Neural progenitor cell (in vitro differentiated cells): Measurements from ENCODE around the gene PDCD1. TPM values are rescaled to one million over a fixed set of nuclear protein-coding genes. Genes with fewer than 3 reads are reported as not detected.
A peak's percentile ranks its signal among the peaks of the same experiment; 100 is the strongest.

ENCODE experiments used
- DNase-seq: peaks from one replicate; pipeline ENCODE4 v3.0.0-alpha.2; 2016; ENCODE audit warnings: low spot score
- H2AFZ ChIP-seq: fragments of 200-600 bp; sonication (generic); replicated peaks from 2 replicates; pipeline ENCODE4 v1.6.1; 2016; ENCODE audit warnings: antibody characterized with exemption
- H3F3A ChIP-seq: fragments of 200-600 bp; sonication (generic); 2 replicates; pipeline ENCODE4 v1.6.1; 2016; ENCODE audit warnings: antibody characterized with exemption, low read depth
- H3K27ac ChIP-seq: fragments of 200-600 bp; sonication (generic); 2 replicates; pipeline ENCODE4 v1.5.1; 2016; ENCODE audit warnings: mild to moderate bottlenecking
- H3K27me3 ChIP-seq: fragments of 200-600 bp; sonication (generic); 2 replicates; pipeline ENCODE4 v1.6.1; 2016; ENCODE audit warnings: mild to moderate bottlenecking, moderate library complexity
- H3K36me3 ChIP-seq: fragments of 200-600 bp; sonication (generic); 2 replicates; pipeline ENCODE4 v1.5.1; 2016
- H3K4me1 ChIP-seq: fragments of 200-600 bp; sonication (generic); 2 replicates; pipeline ENCODE4 v1.6.1; 2016; ENCODE audit warnings: mixed run types
- H3K4me2 ChIP-seq: fragments of 200-600 bp; sonication (generic); 2 replicates; pipeline ENCODE4 v1.6.1; 2016
- H3K4me3 ChIP-seq: fragments of 200-600 bp; sonication (generic); 2 replicates; pipeline ENCODE4 v1.5.1; 2016
- H3K79me2 ChIP-seq: fragments of 200-600 bp; sonication (generic); 2 replicates; pipeline ENCODE4 v1.6.1; 2016; ENCODE audit warnings: low read depth
- H3K9ac ChIP-seq: fragments of 200-600 bp; sonication (generic); 2 replicates; pipeline ENCODE4 v1.6.1; 2016
- H3K9me3 ChIP-seq: fragments of 200-600 bp; sonication (generic); 2 replicates; pipeline ENCODE4 v1.5.1; 2016; ENCODE audit warnings: low read depth
- H4K20me1 ChIP-seq: fragments of 200-600 bp; sonication (generic); 2 replicates; pipeline ENCODE4 v1.6.1; 2016; ENCODE audit warnings: low read depth
- H3K27ac Mint-ChIP-seq: 3 replicates; pipeline ENCODE4 v1.8.0; 2021; ENCODE audit warnings: mixed read lengths
- H3K27me3 Mint-ChIP-seq: 2 replicates; pipeline ENCODE4 v1.8.0; 2022; ENCODE audit warnings: low read depth, mild to moderate bottlenecking, inconsistent platforms, moderate library complexity, mixed read lengths; ENCODE audit not compliant: insufficient read depth
- H3K36me3 Mint-ChIP-seq: 3 replicates; pipeline ENCODE4 v1.8.0; 2021; ENCODE audit warnings: mixed read lengths
- H3K4me1 Mint-ChIP-seq: 3 replicates; pipeline ENCODE4 v1.8.0; 2021; ENCODE audit warnings: mixed read lengths
- H3K4me3 Mint-ChIP-seq: 3 replicates; pipeline ENCODE4 v1.8.0; 2021; ENCODE audit warnings: mild to moderate bottlenecking, moderate library complexity, mixed read lengths
- H3K9me3 Mint-ChIP-seq: 3 replicates; pipeline ENCODE4 v1.8.0; 2020; ENCODE audit warnings: mixed read lengths
- CTCF ChIP-seq: fragments of 200-600 bp; sonication (generic); IDR thresholded peaks from 2 replicates; pipeline ENCODE4 v1.5.1; 2017; ENCODE audit warnings: antibody characterized with exemption, mild to moderate bottlenecking
- EZH2 ChIP-seq: fragments of 200-600 bp; sonication (generic); IDR thresholded peaks from 2 replicates; pipeline ENCODE4 v1.6.1; 2017; ENCODE audit warnings: antibody characterized with exemption, mild to moderate bottlenecking, moderate library complexity
- EZH2phosphoT487 ChIP-seq: fragments of 200-600 bp; sonication (generic); IDR thresholded peaks from 2 replicates; pipeline ENCODE4 v1.6.1; 2017; ENCODE audit warnings: antibody characterized with exemption
- total RNA-seq: library from RNA; depleted of rRNA; stranded (reverse); fragments of >200 nt; gene quantifications from 2 replicates; pipeline ENCODE4 v1.2.3, GENCODE V29; 2015; ENCODE audit warnings: low replicate concordance

PDCD1 gene
- total RNA-seq, 1 donor from 2014 or later = not detected

GRCh38 chr2:241867776-241868420 is 9.2 kb upstream of the PDCD1 start:
- H3K4me3 ChIP-seq = no peak overlapping the region
- H2AFZ ChIP-seq = no peak overlapping the region
- H3K36me3 Mint-ChIP-seq = no peaks in the 10 kb centered on the region
- no peak overlapping the region for H3K4me3 Mint-ChIP-seq
- no peaks in the 10 kb centered on the region for H3K9me3 ChIP-seq
- no peak for TF ChIP-seq EZH2
- no peak for TF ChIP-seq CTCF
- no peak for TF ChIP-seq EZH2phosphoT487
- H3K4me1 Mint-ChIP-seq = peaks cover 35% of the 10 kb centered on the region
- H3K4me1 ChIP-seq = no peaks in the 10 kb centered on the region
- H3K27ac ChIP-seq = no peak overlapping the region
- peaks cover 7% of the 10 kb centered on the region for H3K9me3 Mint-ChIP-seq
- H3K36me3 ChIP-seq = no peaks in the 10 kb centered on the region
- peaks cover 29% of the 10 kb centered on the region for H3F3A ChIP-seq
- H3K27me3 ChIP-seq = no peaks in the 10 kb centered on the region
- no peak overlapping the region for H3K4me2 ChIP-seq
- peaks cover 12% of the 10 kb centered on the region for H4K20me1 ChIP-seq
- H3K9ac ChIP-seq = no peak overlapping the region
- DNase-seq = no peak
- peaks cover 20% of the 10 kb centered on the region for H3K27me3 Mint-ChIP-seq
- H3K27ac Mint-ChIP-seq = no peak overlapping the region
- no peaks in the 10 kb centered on the region for H3K79me2 ChIP-seq

- no peaks in the 10 kb centered on the region for H3K9me3 ChIP-seq
- H3K27me3 ChIP-seq = no peaks in the 10 kb centered on the region
- H3K36me3 Mint-ChIP-seq = no peaks in the 10 kb centered on the region
- H3K27ac ChIP-seq = no peak overlapping the region
- no peak for DNase-seq
- H3K27me3 Mint-ChIP-seq = peaks cover 20% of the 10 kb centered on the region
- H3K9ac ChIP-seq = no peak overlapping the region
- TF ChIP-seq EZH2phosphoT487 = no peak
- no peak for TF ChIP-seq CTCF
- TF ChIP-seq EZH2 = no peak
- peaks cover 12% of the 10 kb centered on the region for H4K20me1 ChIP-seq
- no peak overlapping the region for H3K4me3 Mint-ChIP-seq
- no peak overlapping the region for H2AFZ ChIP-seq
- no peak overlapping the region for H3K4me3 ChIP-seq
- peaks cover 7% of the 10 kb centered on the region for H3K9me3 Mint-ChIP-seq
- peaks cover 35% of the 10 kb centered on the region for H3K4me1 Mint-ChIP-seq
- H3K27ac Mint-ChIP-seq = no peak overlapping the region
- no peaks in the 10 kb centered on the region for H3K36me3 ChIP-seq
- H3F3A ChIP-seq = peaks cover 29% of the 10 kb centered on the region
- no peaks in the 10 kb centered on the region for H3K79me2 ChIP-seq
- no peak overlapping the region for H3K4me2 ChIP-seq
- no peaks in the 10 kb centered on the region for H3K4me1 ChIP-seq
These were observed 8.3 kb upstream of the PDCD1 start for GRCh38 chr2:241866790-241867645.

GRCh38 chr2:241865957-241866789 is 7.5 kb upstream of the PDCD1 start:
- H3K4me1 Mint-ChIP-seq = peaks cover 39% of the 10 kb centered on the region
- no peak overlapping the region for H3K4me2 ChIP-seq

More at GRCh38 chr2:241865957-241866789, 7.5 kb upstream of the PDCD1 start:
- H3K27ac ChIP-seq = no peak overlapping the region
- peaks cover 29% of the 10 kb centered on the region for H3F3A ChIP-seq
- H4K20me1 ChIP-seq = peaks cover 12% of the 10 kb centered on the region
- Mint-ChIP-seq H3K9me3 (peaks cover 7% of the 10 kb centered on the region), H3K36me3 (no peaks in the 10 kb centered on the region), H3K27me3 (peaks cover 22% of the 10 kb centered on the region), H3K27ac (peak overlapping the region; percentile 22), H3K4me3 (peak overlapping the region; percentile 59)
- no peaks in the 10 kb centered on the region for H3K9me3 ChIP-seq
- no peak for TF ChIP-seq CTCF
- no peaks in the 10 kb centered on the region for H3K27me3 ChIP-seq
- peak; percentile 85 for DNase-seq
- H2AFZ ChIP-seq = no peak overlapping the region
- no peaks in the 10 kb centered on the region for H3K36me3 ChIP-seq
- H3K9ac ChIP-seq = no peak overlapping the region
- H3K4me3 ChIP-seq = no peak overlapping the region
- no peaks in the 10 kb centered on the region for H3K79me2 ChIP-seq
- no peaks in the 10 kb centered on the region for H3K4me1 ChIP-seq
